ENCODE measurements around the gene C1QTNF4.

Gene C1QTNF4

DNA sequence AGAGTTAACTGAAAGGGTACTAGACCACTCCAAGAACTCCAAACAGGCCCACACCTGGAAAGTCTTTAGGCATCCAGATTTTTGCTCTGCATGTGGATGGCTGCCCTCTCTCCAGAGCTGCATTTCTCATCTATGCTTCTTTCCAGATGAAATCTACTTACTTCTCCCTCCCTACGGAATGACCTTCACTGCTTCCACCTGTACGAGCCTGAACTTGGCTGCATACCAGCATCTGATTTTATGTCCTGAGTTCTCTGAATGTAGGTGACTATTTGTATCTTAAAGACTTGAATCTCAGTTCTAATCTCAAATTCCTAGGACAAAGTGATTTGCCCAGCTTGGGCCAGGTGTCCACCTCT is 54.6 kb downstream of the C1QTNF4 start:
- Histone ChIP-seq H3K4me3 (ENCODE audit: low read depth, low read length, poor library complexity, severe bottlenecking) (no peak overlapping the region), H3K27ac (ENCODE audit: low read depth, low read length, poor library complexity, severe bottlenecking) (peak overlapping the region; percentile 2), H3F3A (ENCODE audit: insufficient read depth, low read length) (no peaks in the 10 kb centered on the region), H3K9ac (ENCODE audit: low read length) (no peak overlapping the region), H4K20me1 (ENCODE audit: insufficient read depth, low read length) (peaks cover 3% of the 10 kb centered on the region; the same call in 1 of the 2 replicates), H3K4me1 (ENCODE audit: insufficient read depth, low read length, severe bottlenecking) (peaks cover 52% of the 10 kb centered on the region), H3K9me3 (ENCODE audit: low read length) (no peaks in the 10 kb centered on the region), H3K9me2 (ENCODE audit: low read depth, low read length) (no peaks in the 10 kb centered on the region), H3K79me2 (ENCODE audit: insufficient read depth, low read length) (peaks cover 99% of the 10 kb centered on the region), H3K27me3 (ENCODE audit: insufficient read depth, low read length) (no peaks in the 10 kb centered on the region), H3K36me3 (ENCODE audit: insufficient read depth, low read length) (peaks cover 22% of the 10 kb centered on the region; the same call in 1 of the 2 replicates), H2AFZ (ENCODE audit: low read length) (no peak overlapping the region), H3K4me2 (ENCODE audit: low read length) (peak overlapping the region; percentile 1; the same call in 1 of the 2 replicates)
- TF ChIP-seq EZH2 (IDR thresholded peaks at IDR 0.05; ENCODE audit: borderline replicate concordance, low read length) (no peak), CTCF (IDR thresholded peaks at IDR 0.05; ENCODE audit: low read length) (no peak)
